Measurements from ENCODE around the gene LRRC4C.

The LRRC4C gene

DNA sequence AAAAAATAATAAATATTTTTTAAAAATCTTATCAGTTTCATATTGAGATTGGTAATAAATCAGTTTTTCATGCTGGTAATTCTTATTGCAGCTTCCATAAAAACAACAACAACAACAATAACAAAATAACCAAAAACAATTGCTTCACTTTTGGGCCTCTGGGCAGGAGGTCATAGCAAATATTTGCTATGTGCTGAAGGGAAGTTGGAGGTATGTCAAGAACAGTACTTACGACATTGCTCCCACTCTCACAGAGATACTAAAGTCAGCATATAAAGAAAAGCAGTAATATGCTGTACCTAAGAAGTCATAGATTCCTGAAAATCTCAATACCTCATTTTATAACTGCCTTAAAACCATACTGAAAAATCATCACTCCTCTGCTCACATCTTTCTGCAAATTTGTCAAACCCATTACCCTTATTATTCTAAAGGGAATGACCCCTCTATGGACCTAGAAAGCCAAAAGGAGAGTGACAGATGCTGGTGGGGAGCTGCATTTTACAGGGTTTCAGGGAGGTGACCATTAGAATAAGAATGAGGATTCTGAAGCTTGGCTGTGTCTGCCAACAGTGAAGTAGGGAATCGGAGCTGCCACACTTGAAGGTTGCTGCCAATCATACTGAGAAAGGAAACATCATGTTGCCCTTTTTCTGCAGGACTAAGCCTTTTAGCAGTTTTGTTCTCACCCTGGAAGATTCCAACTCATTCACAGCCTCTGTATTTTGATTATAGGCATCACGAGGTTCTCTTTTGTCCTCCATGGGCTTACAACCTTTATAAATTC lies 742.9 kb downstream of the LRRC4C start:
- Histone ChIP-seq H4K20me1 (ENCODE audit: insufficient read depth, low read length) (no peaks in the 10 kb centered on the region), H3K4me3 (ENCODE audit: low read depth in 1 of 2, low read length in 2 of 2) (no peak overlapping the region), H3K27ac (ENCODE audit: low read length) (no peak overlapping the region), H3K27me3 (ENCODE audit: insufficient read depth, low read length, poor library complexity) (no peaks in the 10 kb centered on the region), H3K79me2 (ENCODE audit: insufficient read depth, low read length) (no peaks in the 10 kb centered on the region), H2AFZ (ENCODE audit: low read depth, low read length) (no peak overlapping the region), H3K9me3 (ENCODE audit: insufficient read depth, low read length, severe bottlenecking) (no peaks in the 10 kb centered on the region), H3K9ac (ENCODE audit: low read depth, low read length) (no peak overlapping the region), H3K4me2 (ENCODE audit: insufficient read depth, low read length) (no peak overlapping the region), H3K36me3 (ENCODE audit: insufficient read depth, low read length) (no peaks in the 10 kb centered on the region), H3K4me1 (ENCODE audit: insufficient read depth, low read length) (no peaks in the 10 kb centered on the region)
- ATAC-seq (ENCODE audit: insufficient read depth, low read depth) (no peak), DNase-seq (no peak)
- no peak for TF ChIP-seq EZH2 (IDR thresholded peaks at IDR 0.05; ENCODE audit: borderline replicate concordance, low read depth, low read length, severe bottlenecking)
- TF ChIP-seq, protein P1, sequence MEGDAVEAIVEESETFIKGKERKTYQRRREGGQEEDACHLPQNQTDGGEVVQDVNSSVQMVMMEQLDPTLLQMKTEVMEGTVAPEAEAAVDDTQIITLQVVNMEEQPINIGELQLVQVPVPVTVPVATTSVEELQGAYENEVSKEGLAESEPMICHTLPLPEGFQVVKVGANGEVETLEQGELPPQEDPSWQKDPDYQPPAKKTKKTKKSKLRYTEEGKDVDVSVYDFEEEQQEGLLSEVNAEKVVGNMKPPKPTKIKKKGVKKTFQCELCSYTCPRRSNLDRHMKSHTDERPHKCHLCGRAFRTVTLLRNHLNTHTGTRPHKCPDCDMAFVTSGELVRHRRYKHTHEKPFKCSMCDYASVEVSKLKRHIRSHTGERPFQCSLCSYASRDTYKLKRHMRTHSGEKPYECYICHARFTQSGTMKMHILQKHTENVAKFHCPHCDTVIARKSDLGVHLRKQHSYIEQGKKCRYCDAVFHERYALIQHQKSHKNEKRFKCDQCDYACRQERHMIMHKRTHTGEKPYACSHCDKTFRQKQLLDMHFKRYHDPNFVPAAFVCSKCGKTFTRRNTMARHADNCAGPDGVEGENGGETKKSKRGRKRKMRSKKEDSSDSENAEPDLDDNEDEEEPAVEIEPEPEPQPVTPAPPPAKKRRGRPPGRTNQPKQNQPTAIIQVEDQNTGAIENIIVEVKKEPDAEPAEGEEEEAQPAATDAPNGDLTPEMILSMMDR (IDR thresholded peaks at IDR 0.05; ENCODE audit: borderline replicate concordance, extremely low read depth, low read length, poor library complexity, severe bottlenecking) = no peak

- Histone ChIP-seq H2AFZ (ENCODE audit: low read depth, low read length) (no peak overlapping the region), H3K9me3 (ENCODE audit: insufficient read depth, low read length, severe bottlenecking) (no peaks in the 10 kb centered on the region), H3K4me2 (ENCODE audit: insufficient read depth, low read length) (no peak overlapping the region), H3K27ac (ENCODE audit: low read length) (no peak overlapping the region), H3K9ac (ENCODE audit: low read depth, low read length) (no peak overlapping the region), H3K4me1 (ENCODE audit: insufficient read depth, low read length) (no peaks in the 10 kb centered on the region), H3K27me3 (ENCODE audit: insufficient read depth, low read length, poor library complexity) (no peaks in the 10 kb centered on the region), H4K20me1 (ENCODE audit: insufficient read depth, low read length) (no peaks in the 10 kb centered on the region), H3K79me2 (ENCODE audit: insufficient read depth, low read length) (no peaks in the 10 kb centered on the region), H3K4me3 (ENCODE audit: low read depth in 1 of 2, low read length in 2 of 2) (no peak overlapping the region), H3K36me3 (ENCODE audit: insufficient read depth, low read length) (no peaks in the 10 kb centered on the region)
- no peak for DNase-seq
- ATAC-seq (ENCODE audit: insufficient read depth, low read depth) = no peak
- TF ChIP-seq, protein P1 (IDR thresholded peaks at IDR 0.05; ENCODE audit: borderline replicate concordance, extremely low read depth, low read length, poor library complexity, severe bottlenecking) = no peak
- no peak for TF ChIP-seq EZH2 (IDR thresholded peaks at IDR 0.05; ENCODE audit: borderline replicate concordance, low read depth, low read length, severe bottlenecking)
Observed at GRCh38 chr11:40713083-40713482, 746.4 kb downstream of the LRRC4C start.

GRCh38 chr11:40701027-40701426 lies 758.4 kb downstream of the LRRC4C start:
- Histone ChIP-seq H4K20me1 (ENCODE audit: insufficient read depth, low read length) (no peaks in the 10 kb centered on the region), H3K36me3 (ENCODE audit: insufficient read depth, low read length) (no peaks in the 10 kb centered on the region), H3K9me3 (ENCODE audit: insufficient read depth, low read length, severe bottlenecking) (no peaks in the 10 kb centered on the region), H3K4me2 (ENCODE audit: insufficient read depth, low read length) (no peak overlapping the region), H3K27me3 (ENCODE audit: insufficient read depth, low read length, poor library complexity) (no peaks in the 10 kb centered on the region), H3K27ac (ENCODE audit: low read length) (no peak overlapping the region), H3K9ac (ENCODE audit: low read depth, low read length) (no peak overlapping the region), H3K4me1 (ENCODE audit: insufficient read depth, low read length) (no peaks in the 10 kb centered on the region), H2AFZ (ENCODE audit: low read depth, low read length) (no peak overlapping the region), H3K79me2 (ENCODE audit: insufficient read depth, low read length) (no peaks in the 10 kb centered on the region), H3K4me3 (ENCODE audit: low read depth in 1 of 2, low read length in 2 of 2) (no peak overlapping the region)
- ATAC-seq (ENCODE audit: insufficient read depth, low read depth) (no peak), DNase-seq (no peak)
- no peak for TF ChIP-seq EZH2 (IDR thresholded peaks at IDR 0.05; ENCODE audit: borderline replicate concordance, low read depth, low read length, severe bottlenecking)
- TF ChIP-seq, protein P1 (IDR thresholded peaks at IDR 0.05; ENCODE audit: borderline replicate concordance, extremely low read depth, low read length, poor library complexity, severe bottlenecking) = no peak
